Measurements from ENCODE around the gene MTCH1.
"Not testable (repeated sequence)": the region's sequence is repeated elsewhere in the genome, so short reads cannot be mapped to it uniquely, and the experiment has no call there.

The MTCH1 gene

GRCh38 chr6:36997811-36998722 lies 12.1 kb upstream of the MTCH1 start:
- no peak for DNase-seq (ENCODE audit: low spot score)

GRCh38 chr6:36990401-36990800 lies 4.4 kb upstream of the MTCH1 start:
- DNase-seq (ENCODE audit: low spot score), result not testable (repeated sequence)

GRCh38 chr6:36989264-36989663 lies 3.3 kb upstream of the MTCH1 start:
- no peak for DNase-seq (ENCODE audit: low spot score)

DNA sequence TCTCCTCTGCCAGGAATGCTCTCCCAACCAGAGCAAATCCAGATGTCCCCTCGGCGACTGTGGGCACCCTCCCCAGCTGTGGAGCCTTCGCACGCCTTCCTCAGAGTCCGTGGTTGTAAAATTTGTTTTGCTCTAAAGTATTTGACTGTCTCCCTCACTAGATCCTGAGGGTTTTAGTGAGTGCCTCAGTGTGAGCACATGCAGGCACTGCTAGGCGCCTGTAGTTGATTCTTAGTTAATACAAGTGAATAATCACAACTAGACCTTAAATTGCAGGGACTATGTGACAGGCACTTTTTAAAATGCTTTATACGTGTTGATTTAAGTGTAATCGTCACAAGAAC lies 680 bp upstream of the MTCH1 start:
- no peak for DNase-seq (ENCODE audit: low spot score)

DNA sequence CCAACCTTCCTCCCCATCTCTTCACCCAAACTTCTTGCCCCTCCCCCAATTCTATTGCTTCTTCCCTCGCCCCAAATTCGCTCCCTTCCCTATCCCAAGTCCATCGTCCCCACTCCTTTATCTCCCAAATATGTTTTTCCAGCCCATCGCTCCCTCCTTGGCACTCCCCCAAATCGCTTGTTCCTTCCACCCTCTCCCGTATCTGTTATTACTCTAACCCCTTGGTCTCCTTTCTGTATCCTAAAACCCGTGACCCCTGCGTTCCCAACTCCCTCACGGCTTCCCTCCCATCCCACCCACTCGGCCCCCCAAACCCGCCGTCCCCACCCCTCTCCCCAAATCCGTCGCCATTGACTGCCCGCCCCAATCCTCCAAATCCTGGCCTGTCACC lies 584 bp downstream of the MTCH1 start:
- DNase-seq (ENCODE audit: low spot score), result no peak

DNA sequence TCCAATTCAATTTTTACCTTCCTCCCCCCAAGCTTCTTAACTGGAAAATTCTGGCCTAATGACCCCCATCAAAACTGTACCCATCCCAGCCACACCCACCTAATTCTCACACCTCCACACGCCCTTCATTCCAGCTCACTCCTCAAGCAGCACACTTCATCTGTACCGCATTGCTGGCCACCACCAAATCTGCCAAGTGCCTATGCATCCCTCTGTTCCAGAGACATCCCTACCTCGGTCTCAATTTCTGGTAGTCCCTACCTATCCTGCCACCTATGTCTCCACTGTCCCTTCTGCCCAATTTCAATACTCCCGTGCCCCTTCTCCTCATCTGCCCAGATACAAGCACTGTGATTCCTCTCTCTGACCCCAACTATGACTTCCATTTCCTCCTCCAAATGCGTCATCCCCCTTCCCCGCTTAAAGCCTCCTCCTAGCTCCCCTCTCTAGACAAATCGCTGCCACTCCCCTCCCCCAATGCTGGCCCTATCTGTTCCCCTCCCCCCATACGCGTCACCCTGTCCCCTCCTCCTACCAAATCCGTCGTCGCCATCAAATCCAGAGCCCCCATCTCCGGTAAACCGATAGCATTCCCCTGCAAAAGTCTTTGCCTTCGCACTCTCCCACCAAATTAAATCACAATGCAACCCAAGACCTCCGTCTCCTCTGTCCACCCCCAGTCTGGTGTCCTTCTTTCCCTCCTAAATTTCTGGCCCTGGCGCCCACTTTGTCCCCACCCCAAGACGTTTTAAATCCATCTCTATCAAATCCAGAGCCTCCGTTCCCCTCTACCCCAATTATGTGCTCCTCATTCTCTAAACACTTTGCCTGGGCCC lies 1.2 kb downstream of the MTCH1 start:
- no peak for DNase-seq (ENCODE audit: low spot score)

DNA sequence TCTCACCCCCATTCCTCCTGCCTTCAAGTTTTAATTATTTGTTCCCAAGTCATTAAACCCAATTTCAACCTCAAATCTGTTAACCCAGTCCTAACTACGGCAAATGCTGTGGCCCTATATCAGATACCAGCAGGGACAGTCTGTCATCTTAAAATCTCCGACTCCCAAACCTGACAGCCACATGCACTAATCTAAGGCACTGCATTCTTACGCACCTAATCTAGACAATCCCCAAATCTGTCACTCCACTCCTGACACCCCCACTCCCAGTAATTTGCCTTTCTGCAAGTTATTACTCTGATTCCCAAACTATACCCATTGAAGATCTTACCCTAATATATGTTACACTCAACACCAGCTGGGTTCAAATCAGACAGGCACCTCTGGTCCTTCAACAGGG lies 2.5 kb downstream of the MTCH1 start:
- no peak for DNase-seq (ENCODE audit: low spot score)

DNA sequence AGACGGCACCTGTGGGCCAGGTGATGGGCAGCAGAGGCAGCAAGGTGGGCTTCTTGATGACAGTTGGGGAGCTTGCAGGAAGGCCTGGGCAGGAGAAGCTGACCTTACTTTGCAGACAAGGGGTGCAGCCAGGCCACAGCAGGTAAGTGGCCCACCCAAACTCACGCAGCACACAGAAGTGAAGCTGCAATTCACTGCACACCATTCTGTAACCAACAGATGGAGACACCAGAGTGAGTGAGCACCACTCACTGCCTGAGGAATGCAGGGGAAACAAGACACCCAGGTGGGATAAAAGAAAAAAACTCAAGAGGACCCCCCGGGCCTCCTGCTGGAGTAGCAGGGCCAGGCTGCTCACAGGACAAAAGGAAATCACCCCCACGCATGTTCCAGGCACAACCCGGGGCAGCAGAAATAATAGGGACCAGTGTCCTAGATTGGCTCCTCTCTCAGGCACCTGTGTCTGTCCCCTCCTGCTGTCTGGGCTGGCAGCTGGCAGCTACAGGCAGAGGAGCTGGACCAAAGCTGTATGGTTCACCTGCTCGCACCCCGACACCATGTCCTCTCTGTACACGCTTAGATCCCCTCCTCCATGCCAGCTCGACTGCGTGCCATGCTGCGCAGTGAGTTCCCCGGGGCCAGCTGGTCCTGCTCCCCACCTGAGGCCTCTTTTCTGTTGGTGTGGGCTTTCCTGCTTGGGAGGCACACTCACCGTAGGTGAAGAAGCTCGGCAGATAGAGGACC lies 4.9 kb downstream of the MTCH1 start:
- no peak for DNase-seq (ENCODE audit: low spot score)

DNA sequence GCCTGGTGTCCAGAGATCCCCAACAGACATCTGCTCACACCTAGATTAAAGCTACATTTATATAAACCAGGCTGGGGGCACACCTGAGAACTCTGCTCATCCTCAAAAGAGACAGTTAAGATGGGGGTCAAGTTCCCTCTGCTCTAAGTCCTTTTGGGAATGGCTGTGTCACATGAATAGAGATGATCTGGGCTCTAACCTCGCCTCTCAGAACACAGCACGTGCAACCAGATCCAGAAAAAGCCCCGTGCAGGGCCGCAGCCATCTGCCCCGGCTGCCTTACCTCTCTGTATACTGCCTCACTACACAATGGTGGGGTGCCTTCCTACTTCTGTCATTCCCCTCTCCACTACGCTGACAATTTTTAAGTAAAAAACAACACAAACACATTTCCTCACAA lies 5.9 kb downstream of the MTCH1 start:
- no peak for DNase-seq (ENCODE audit: low spot score)

GRCh38 chr6:36979347-36979742 lies 6.7 kb downstream of the MTCH1 start:
- DNase-seq (ENCODE audit: low spot score), result no peak

GRCh38 chr6:36978421-36979346 lies 7.3 kb downstream of the MTCH1 start:
- no peak for DNase-seq (ENCODE audit: low spot score)

DNA sequence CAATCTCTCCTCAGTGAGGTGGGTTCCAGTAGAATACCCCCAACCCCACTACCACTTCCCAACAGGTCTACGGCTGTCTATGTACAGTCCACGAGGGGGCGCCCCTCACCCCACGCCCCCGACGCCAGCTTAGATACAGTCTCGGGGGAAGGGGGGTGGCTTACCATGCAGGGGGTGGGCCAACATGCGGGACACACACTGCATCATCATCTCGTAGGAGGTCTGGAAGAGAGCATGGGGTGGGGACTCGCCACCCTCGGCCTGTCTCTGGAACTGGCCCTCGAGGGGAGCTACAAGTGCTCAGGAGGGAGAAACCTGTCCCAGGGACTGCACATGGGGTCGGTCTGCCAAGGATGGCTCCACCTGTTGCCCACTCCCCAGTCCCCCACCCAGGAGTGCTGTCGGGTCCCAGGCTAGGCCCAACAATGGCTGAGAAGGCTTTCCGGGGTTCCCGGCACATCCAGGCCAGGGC lies 8.5 kb downstream of the MTCH1 start:
- DNase-seq (ENCODE audit: low spot score), result no peak

- no peak for DNase-seq (ENCODE audit: low spot score)
Observed at GRCh38 chr6:36976931-36977330, 9.1 kb downstream of the MTCH1 start.

DNA sequence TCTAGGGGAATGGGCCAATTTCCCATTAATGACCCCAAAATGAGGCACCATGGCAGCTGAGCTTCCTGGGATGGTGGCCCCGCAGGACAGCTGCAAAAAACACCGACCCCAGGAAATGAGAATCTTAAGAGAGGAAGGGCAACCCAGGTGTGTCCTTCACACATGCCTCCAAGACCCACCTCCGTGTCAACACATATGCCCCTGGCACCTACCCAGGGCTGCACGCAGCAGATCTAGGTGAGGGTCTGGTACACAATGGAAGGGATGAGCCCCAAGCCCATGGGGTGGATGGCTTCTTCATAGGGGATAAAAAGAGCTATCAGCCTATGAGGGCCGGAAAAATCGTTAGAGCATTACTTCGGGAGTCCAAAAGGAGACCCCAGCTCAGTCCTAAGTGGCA lies 9.5 kb downstream of the MTCH1 start:
- DNase-seq (ENCODE audit: low spot score), result no peak

GRCh38 chr6:36976007-36976264 lies 10.1 kb downstream of the MTCH1 start:
- no peak for DNase-seq (ENCODE audit: low spot score)

DNA sequence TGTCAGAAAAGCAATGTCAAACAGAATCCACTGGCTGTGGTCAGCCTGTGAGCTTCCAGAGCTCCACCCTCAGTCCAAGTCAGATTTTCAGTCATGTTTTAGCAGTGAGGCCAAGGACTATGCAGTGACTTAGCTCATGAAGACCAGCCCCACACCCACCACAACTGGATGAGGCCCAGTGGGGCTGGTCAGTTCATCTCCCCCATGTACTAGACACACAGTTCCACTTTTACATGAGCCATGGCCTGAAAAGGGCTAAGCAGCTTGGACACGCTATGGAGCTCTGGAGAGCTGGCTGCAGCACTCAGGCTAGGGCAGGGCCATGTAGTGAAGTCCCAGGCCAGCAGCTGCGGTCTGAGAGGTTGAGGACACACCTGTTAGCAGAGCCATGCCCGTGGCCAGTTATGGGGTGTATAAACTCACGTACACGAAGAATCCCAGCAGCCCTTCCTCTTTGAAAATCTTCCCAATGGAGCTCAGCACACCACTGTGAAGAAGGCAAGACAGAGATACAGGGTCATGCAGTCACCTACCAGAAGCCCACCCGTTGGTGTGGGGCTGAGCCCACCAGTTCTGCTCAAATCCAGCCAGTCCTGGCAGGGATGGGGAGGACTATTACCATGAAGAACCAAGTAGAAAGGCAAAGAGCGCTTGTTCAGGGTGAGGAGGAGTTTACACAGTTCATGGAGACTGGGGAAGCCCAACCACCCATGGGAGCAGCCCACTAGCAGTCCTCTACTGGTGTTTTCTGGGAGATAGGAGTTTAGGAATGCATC lies 10.6 kb downstream of the MTCH1 start:
- no peak for DNase-seq (ENCODE audit: low spot score)

- no peak for DNase-seq (ENCODE audit: low spot score)
Observed at GRCh38 chr6:36973647-36974046, 12.3 kb downstream of the MTCH1 start.

- no peak for DNase-seq (ENCODE audit: low spot score)
Observed at GRCh38 chr6:36973190-36973589, 12.8 kb downstream of the MTCH1 start.

DNA sequence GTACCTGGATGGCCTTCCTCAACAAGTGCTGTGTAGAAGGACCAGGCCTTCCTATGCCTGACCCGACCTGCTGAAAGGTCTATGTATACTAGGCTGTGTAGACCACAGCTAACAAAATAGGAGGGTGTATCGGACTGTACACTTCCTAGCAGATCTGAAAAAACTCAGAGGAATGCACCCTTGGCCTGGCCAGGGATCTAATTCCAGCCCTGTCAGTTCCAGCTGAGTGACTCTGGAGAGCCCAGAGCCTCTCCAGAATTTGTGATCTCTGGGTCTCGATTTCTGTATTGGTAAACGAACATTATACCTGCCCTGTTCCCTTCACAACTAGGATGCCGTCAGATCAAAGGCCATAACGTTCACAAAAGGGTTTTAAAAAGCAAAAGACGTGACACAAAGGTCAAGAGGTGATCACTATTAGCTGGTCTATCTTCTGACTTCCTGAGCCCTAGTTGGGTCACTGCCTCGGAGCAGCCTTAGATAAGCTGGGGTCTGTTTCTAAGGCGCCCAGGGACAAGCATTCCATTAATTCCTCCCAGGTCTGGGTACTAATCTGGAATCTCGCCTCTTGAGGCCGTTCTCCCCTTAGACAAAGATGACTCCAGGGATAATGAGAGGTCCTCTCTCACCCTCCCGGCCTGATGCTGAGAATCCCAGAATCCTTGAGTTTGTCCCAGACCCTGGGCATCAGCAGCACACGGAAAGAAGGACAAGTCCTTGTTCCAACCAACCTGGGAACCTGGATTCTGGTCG lies 13.9 kb downstream of the MTCH1 start:
- no peak for DNase-seq (ENCODE audit: low spot score)

Data from D341Med (cell line).